ENCODE results near the gene PITPNC1.
"Not testable (repeated sequence)": the region's sequence is repeated elsewhere in the genome, so short reads cannot be mapped to it uniquely, and the experiment has no call there.

Gene PITPNC1

DNA sequence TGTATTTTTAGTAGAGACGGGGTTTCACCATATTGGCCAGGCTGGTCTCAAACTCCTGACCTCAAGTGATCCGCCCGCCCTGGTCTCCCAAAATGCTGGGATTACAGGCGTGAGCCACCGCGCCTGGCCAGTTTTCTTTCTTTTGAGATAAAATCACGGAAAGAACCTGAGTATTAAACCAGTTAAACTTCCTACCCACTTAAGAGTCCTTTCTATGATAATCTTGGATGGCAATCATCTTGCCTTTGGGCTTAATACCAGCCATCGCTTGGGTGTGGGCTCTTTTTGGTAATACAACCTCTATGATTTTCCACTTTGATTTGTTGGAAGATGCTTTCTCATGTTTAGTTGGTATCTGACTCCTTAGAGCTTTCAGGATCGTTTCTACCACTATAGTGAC lies 24.0 kb downstream of the PITPNC1 start:
- no peak for DNase-seq (ENCODE audit: low read depth, low spot score)

DNA sequence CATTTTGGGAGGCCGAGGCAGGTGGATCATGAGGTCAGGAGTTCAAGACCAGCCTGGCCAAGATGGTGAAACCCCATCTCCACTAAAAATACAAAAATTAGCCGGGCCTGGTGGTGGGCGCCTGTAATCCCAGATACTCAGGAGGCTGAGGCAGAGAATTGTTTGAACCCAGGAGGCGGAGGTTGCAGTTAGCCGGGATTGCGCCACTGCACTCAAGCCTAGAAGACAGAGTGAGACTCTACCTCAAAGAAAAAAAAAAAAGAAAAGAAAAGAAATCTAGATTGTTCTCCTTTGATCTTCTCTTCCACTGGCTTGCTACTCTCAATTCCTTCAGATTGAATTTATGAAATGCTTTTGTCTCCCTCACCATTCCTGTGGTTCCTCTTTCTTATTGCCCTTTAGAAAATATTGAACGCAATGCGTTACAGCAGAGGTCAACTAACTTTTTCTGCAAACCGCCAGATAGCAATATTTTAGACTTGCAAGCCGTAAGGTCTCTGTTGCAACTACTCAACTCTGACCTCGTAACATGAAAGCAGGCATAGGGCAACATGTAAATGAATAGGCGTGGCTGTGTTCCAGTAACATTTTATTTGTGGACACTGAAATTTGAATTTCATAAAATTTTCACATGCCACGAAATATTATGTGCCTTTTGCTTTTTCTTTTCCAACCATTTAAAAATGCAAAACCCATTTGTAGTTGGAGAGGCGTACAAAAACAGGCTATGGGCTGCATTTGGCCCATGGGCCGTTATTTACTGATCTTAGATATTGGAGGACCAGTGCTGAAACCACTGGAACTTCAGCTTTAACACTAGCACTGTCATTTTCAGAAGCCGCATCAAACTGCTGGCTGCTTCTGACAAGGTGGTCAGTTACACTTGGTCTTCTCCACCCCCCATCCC lies 24.8 kb downstream of the PITPNC1 start:
- DNase-seq (ENCODE audit: low read depth, low spot score) = no peak

DNA sequence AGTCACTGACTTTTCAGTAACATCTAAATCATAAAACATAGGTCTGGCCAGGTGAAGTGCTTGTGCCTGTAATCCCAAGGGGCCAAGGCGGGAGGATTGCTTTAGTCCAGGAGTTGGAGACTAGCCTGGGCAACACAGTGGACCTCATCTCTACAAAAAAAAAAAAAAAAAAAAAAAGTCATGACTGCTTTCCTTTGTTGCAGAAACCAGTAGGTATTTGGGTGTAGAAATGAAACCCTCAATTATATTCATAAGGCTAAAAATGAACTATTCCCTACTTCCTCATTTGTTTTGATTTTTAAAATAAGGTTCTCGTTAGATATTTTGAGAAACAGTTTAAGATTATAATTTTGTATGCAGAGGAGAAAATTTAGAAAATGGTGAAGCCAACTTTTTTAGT lies 26.0 kb downstream of the PITPNC1 start:
- no peak for DNase-seq (ENCODE audit: low read depth, low spot score)

DNA sequence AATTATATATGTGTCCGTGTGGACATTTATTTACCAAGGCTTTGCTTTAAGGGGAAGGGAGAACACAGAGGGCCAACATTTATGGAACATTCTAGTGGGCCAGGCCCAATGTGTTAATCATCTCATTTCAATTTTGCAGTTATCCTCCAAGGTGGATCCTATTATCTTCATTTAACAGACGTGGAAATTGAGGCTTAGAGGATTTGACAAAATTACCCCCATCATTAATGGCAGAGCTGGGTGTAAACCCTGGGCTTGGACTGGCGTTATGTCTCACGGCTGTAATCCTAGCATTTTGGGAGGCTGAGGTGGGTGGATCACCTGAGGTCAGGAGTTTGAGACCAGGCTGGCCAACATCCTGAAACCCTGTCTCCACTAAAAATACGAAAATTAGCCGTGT lies 26.4 kb downstream of the PITPNC1 start:
- no peak for DNase-seq (ENCODE audit: low read depth, low spot score)

DNA sequence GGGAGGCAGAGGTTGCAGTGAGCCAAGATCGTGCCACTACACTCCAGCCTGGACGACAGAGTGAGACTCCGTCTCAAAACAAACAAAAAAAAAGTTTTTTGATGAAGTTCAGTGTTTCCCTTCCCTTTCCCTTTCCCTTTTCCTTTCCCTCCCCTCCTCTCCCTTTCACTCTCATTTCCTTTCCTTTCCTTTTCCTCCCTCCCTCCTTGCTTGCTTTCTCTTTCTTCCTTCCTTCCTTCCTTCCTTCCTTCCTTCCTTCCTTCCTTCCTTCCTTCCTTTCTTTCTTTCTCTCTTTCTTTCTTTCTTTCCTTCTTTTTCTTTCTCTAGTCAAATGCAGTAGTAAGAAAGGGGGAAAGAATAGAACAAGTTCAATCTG lies 31.4 kb downstream of the PITPNC1 start:
- DNase-seq (ENCODE audit: low read depth, low spot score) = not testable (repeated sequence)

DNA sequence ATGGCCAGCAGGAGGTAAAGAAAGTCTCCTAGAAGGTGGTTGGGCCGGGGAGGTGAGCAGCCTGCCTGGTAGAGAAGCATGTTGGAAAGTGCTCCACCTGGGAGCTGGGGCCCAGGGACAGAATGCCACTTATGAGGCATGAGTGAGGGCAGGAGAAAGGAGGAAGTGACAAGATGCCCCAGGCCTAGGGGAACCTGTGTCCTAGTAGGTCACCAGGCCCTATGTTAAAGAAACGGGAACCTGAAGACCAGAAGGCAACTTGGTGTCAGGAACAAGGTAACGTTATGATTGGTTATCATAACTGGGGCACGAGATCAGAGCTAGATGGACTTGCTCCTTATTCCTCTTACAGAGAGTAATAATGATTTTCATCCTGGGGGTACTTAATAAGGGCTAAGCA lies 34.3 kb downstream of the PITPNC1 start:
- DNase-seq (ENCODE audit: low read depth, low spot score) = no peak

DNA sequence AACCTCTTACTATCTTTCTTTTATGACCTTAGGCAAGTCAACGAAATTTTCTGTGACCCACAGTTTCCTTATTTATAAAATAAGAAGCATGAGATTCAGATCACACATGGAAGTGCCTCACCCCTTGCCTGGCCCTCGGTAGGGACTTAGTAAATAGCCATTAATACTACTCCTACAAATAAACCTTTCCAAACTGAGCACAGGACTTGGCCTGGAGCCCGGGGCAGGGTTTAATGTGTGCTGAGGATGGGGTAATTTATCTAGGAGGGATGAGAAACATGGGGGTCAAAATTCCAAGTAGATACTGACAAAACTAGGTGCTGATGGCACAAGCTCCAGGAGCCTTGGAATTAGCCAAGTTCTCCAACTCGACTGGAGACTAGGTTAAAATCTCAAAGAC lies 35.0 kb downstream of the PITPNC1 start:
- DNase-seq (ENCODE audit: low read depth, low spot score) = no peak

DNA sequence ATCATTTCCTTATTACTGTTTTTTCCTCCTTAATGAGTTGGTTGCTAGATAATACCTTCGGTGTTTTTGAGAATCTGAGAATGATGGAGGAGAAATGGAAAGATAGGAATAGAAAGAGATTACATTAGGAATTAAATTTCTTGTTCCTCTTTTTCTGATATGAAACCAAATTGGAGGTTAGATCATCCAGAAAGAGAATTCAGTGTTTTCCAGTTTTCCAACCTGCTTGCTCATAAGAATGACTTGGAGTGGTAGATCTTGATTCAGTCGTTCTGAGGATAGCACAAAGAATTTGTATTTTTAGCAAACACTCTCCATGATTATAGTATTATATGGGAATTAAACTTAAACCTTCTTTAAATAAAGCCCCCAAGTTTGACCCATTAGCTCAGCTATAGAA lies 35.9 kb downstream of the PITPNC1 start:
- no peak for DNase-seq (ENCODE audit: low read depth, low spot score)

DNA sequence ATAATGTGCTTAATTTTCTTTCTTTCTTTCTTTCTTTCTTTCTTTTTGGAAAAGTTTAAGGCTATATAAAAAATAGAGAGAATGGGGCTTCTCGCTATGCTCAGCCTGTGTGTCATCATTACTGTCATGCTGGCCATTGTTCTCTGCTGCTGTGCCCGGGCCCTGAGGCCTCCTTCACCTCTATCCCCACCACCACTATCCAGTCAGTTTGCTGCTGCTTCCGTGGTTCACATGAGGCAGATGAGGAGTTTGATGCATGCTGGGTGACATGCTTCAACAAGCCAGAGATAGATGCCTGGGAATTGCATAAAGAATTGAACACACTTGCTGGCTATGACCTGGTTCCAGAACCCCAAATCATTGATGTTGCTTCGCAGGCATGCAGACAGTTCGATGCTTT lies 36.3 kb downstream of the PITPNC1 start:
- no peak for DNase-seq (ENCODE audit: low read depth, low spot score)

DNA sequence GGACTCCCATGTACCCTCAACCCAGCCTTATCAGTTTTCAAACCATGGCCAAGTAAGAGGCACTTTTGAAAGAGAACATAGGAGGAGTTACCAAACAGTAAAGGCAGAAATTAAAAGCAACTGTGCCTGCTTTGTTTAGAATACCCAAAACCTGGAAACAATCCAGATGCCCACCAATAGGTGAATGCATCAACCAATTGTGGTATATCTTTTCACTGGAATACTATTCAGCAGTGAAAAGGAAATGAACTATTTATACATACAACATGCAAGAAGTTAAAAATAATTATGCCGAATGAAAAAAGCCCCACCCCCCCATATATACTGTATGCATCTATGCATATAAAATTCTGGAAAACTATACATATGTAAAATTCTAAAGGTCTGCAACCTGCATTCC lies 37.0 kb downstream of the PITPNC1 start:
- DNase-seq (ENCODE audit: low read depth, low spot score) = no peak

DNA sequence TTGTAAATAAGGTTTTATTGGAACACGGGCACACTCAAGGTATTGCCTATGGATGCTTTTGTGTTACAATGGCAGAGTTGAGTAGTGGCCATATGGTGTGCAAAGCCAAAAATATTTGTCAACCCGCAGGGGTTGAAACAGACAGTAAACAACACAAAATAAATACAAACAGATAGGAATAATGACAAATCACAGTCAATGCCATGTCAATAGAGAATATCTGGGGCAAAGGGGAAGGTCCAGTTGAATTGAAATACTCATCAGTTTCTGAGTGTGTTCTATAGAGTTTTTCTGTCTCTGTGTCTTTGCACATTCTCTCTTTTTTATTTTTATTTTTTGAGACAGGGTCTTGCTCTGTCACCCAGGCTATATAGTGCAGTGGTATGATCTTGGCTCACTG lies 37.5 kb downstream of the PITPNC1 start:
- DNase-seq (ENCODE audit: low read depth, low spot score) = no peak

DNA sequence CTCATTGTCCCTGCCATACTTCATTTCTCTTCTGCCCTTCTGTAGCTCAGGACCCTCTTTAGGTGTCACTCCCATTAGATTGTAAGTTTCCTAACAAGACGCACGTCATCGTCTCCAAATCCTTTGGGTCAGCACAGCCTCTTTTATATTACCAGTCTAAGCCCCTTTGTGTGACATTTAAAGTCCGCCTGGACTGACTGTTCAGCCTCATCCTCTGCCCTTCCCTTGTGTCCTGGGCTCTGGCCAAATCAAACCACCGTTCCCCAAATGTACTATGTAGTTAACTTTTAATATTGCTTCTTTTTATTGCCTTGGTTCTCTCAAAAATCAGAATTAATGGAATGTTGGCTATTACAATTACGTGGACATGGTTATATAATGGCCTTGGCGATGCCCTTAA lies 38.2 kb downstream of the PITPNC1 start:
- no peak for DNase-seq (ENCODE audit: low read depth, low spot score)

DNA sequence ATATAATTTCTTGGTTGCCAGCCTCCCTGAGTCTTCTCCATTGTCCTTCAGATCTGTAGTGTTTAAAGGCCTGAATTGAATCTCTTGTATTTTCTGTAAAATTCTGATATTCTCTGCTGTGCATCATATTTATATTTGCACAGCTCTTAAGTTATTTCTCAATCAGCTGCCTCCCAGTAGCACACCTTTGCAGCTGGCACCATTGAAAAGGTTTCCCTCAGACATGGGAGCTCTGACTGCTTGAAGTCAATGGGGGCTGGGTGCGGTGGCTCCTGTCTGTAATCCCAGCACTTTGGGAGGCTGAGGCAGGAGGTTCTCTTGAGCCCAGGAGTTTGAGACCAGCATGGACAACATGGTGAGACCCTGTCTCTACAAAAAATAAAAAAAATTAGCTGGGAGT lies 40.4 kb downstream of the PITPNC1 start:
- DNase-seq (ENCODE audit: low read depth, low spot score) = no peak

DNA sequence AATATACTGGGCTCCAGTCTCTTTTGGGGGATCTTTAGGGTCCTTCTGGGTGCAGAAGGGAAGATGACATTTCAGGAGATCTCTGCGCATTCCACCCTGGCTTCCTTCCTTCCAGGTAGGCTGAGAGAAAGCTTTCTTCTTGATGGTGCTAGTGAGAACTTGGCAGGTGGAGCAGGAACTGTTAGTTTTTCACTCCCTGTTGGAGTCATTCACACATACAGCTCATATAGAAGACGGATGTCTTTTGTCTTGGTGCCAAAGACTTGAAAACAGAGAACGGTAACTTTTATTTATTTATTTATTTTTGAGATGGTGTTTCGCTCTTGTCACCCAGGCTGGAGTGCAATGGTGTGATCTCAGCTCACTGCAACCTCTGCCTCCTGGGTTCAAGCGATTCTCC lies 43.9 kb downstream of the PITPNC1 start:
- DNase-seq (ENCODE audit: low read depth, low spot score) = no peak

DNA sequence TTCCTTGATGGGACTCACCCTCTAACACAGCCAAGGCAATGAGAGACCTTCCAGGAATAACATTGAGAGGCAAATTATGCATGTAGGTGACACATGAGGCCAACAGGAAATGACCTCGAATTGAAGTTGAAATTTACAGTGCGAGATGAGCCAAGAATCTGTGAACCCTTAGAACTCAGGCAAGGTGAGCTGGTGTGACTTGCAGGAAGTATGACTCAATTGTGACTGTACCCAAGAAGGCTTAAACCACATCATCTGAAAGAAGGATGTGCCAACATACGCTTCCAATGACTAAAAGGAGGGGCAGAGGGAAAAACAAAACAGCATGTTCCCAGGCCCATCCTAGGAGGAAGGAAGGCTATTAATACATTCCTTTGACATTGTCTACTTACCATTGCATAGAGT lies 44.8 kb downstream of the PITPNC1 start:
- DNase-seq (ENCODE audit: low read depth, low spot score) = peak; percentile 11

DNA sequence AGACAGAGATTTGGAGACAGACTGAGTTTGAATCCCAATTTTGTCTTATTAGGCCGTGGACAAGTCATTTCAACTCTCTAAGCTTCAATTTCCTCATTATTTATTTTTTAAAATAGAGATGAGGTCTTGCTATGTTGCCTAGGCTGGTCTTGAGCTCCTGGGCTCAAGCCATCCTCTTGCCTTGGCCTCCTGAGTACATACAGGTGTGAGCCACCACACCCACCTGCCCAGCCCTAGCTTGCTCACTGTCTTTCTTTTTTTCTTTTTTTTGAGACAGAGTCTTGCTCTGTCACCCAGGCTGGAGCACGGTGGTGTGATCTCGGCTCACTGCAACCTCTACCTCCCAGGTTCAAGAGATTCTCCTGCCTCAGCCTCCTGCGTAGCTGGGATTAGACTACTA lies 45.2 kb downstream of the PITPNC1 start:
- not testable (repeated sequence) for DNase-seq (ENCODE audit: low read depth, low spot score)

DNA sequence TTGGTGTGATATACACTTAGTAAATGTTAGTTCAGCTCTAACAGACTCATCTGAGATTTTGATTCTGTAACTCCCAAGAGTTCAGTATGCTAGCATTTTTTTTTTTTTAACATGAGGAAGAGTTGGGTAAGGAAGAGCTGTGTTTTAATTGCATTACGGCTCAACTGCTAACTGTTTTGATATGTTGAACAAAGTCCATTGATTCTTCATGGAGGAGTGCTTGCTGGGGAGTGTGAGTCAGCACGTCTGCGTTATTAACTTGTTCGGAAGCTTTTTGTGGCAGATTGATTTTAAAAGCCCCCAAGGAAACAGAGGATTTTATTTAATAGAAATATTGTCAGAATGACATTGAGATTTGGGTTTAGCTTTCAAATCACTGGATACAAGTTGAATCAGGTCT lies 45.8 kb downstream of the PITPNC1 start:
- no peak for DNase-seq (ENCODE audit: low read depth, low spot score)

DNA sequence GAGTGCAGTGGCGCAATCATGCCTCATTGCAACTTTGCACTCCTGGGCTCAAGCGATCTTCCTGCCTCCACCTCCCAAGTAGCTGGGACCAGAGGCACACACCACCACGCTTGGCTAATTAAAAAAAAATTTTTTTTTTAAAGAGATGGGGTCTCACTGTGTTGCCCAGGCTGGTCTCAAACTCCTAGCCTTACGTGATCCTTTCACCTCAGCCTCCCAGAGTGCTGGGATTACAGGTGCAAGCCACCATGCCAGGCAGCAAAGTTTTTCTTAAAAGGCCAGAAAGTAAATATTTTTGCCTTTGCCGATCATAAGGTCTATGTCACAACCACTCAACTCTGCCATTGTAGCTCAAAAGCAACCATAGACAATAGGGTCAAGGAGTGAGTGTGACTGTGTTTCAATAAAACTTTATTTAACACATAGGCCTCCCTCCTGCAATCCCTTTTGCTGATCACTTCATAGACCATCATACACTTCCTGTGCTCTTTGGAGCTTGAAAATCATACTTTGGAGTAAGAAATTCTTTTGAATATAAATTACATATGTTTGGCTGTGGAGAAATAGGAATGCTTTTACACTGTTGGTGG lies 48.6 kb downstream of the PITPNC1 start:
- DNase-seq (ENCODE audit: low read depth, low spot score) = no peak

DNA sequence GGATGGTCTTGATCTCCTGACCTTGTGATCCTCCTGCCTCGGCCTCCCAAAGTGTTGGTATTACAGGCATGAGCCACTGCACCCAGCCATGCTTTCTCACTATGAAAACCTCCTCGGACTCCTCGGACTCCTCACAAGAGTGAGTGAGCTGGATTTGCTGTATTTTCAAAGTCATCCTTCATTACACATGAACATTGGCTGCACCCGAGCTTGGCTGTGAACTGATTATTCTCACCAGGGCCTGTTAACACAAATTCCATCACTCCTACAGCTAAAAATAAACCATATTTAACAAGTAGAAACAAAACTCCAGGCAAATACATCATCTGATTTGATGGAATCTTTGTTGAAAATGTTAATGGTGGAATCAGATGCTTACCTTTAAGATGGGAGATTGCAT lies 50.3 kb downstream of the PITPNC1 start:
- no peak for DNase-seq (ENCODE audit: low read depth, low spot score)

DNA sequence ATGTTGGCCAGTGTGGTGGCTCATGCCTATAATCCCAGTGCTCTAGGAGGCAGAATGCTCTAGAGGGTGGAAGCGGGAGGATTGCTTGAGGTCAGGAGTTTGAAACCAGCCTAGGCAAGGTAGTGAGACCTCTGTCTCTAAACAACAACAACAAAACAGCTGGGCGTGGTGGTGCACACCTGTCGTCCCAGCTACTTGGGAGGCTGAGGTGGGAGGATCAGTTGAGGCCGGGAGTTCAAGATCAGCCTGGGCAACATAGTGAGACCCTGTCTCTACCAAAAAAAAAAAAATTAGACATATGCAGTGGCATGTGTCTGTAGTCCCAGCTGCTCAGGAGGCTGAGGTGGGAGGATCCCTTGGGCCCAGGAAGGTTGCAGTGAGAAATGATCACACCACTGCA lies 53.4 kb downstream of the PITPNC1 start:
- DNase-seq (ENCODE audit: low read depth, low spot score) = not testable (repeated sequence)

DNA sequence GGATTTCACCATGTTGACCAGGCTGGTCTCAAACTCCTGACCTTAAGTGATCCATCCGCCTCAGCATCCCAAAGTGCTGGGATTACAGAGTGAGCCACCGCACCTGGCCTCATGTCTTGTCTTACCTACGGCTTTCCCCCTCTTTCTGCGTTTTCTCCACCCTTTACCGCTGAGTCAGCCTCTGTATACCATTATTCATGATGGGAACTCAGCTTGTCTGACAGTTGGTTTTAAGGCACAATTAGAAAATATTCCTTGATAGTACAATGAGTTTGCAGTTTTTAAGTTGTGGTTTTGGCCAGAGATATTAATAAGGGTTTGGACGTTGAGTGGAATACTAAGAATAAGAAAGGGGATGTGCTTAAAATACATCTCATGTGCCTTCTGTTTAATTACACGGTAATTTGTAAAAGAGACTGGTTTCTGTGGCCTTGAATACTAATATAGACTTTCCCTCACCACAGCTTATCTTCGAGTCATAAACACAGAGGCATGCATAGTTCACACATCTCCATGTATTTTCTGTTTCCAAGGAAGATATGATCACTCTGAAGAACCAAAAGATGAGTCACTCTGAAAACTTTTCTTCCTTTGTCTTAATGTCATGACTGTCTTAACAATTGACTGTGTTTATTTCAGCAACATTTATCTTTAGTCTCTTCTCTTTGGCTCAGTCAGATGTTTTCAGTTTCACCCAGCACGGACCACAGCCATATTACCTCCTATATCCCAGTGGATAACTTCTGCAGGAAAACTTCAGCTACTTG lies 54.4 kb downstream of the PITPNC1 start:
- DNase-seq (ENCODE audit: low read depth, low spot score) = no peak

DNA sequence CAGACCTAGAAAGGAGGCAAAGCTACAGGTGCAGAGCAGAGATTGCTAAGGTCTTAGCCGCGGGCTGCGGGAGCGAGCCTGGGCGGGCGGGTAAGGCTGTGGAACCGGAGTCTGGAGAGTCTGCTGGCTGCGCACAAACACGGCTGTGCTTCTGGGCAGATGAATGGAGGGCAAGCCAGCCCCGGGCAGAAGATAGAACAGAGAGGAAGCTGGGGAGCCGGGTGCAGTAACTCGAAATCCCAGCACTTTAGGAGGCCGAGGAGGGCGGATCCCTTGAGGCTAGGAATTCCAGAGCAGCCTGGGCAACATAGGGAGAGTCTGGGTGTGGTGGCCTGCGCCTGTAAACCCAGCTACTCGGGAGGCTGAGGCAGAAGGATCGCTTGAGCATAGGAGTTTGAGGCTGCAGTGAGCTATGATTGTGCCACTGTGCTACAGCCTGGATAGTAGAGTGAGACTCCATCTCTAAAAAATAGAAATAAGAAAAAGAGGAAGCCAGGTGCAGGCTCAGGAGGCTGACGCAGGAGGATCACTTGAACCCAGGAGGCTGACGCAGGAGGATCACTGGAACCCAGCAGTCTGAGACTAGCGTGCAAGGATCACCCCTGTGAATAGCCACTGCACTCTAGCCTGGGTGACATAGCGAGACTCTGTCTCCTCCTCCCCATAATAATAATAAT lies 56.3 kb downstream of the PITPNC1 start:
- no peak for DNase-seq (ENCODE audit: low read depth, low spot score)
